ENCODE data around the gene ST6GALNAC3.

Gene ST6GALNAC3

GRCh38 chr1:76354236-76354635 lies 279.7 kb downstream of the ST6GALNAC3 start:
- no peak for TF ChIP-seq ZNF362 (tag by site-specific recombination; IDR thresholded peaks at IDR 0.05)
- TF ChIP-seq MZF1 (tag by site-specific recombination; IDR thresholded peaks at IDR 0.05; ENCODE audit: borderline replicate concordance) = no peak
- no peak for TF ChIP-seq ZNF175 (tag by site-specific recombination; IDR thresholded peaks at IDR 0.05)
- no peak for TF ChIP-seq ZNF350 (tag by site-specific recombination; IDR thresholded peaks at IDR 0.05)
- no peak for TF ChIP-seq ZNF138 (tag by site-specific recombination; IDR thresholded peaks at IDR 0.05; ENCODE audit: borderline replicate concordance)
- no peak for TF ChIP-seq ZNF544 (tag by site-specific recombination; IDR thresholded peaks at IDR 0.05)
- peak; percentile 58; the same call in 1 of the 2 replicates for TF ChIP-seq REST (tag by site-specific recombination; IDR thresholded peaks at IDR 0.05)
- no peak for TF ChIP-seq ZNF302 (tag by site-specific recombination; IDR thresholded peaks at IDR 0.05; ENCODE audit: low read depth)
- no peak overlapping the region for H3K27ac ChIP-seq (ENCODE audit: extremely low read depth, low read depth, low read length)
- ChIA-PET POLR2A (no interaction called here), CTCF (no interaction called here)
- no peak overlapping the region for H3K4me3 ChIP-seq (ENCODE audit: low read depth, low read length)
- peaks cover 7% of the 10 kb centered on the region for H3K4me1 ChIP-seq (ENCODE audit: control insufficient read depth, insufficient read depth, low read length)
- no peaks in the 10 kb centered on the region for H3K36me3 ChIP-seq (ENCODE audit: control insufficient read depth in 2 of 2, insufficient read depth in 1 of 2, low read length in 2 of 2)
- no peaks in the 10 kb centered on the region for H3K9me3 ChIP-seq (ENCODE audit: control insufficient read depth, insufficient read depth, low read depth, low read length)

- POLR2A ChIA-PET = no interaction called here
- Histone ChIP-seq H3K4me3 (ENCODE audit: low read depth, low read length) (no peak overlapping the region), H3K4me1 (ENCODE audit: control insufficient read depth, insufficient read depth, low read length) (no peaks in the 10 kb centered on the region), H3K27ac (ENCODE audit: extremely low read depth, low read depth, low read length) (no peak overlapping the region), H3K9me3 (ENCODE audit: control insufficient read depth, insufficient read depth, low read depth, low read length) (no peaks in the 10 kb centered on the region), H3K36me3 (ENCODE audit: control insufficient read depth in 2 of 2, insufficient read depth in 1 of 2, low read length in 2 of 2) (no peaks in the 10 kb centered on the region)
- TF ChIP-seq ZFP69B (tag by site-specific recombination; IDR thresholded peaks at IDR 0.05) = no peak
- TF ChIP-seq TSHZ1 (tag by site-specific recombination; IDR thresholded peaks at IDR 0.05; ENCODE audit: borderline replicate concordance) = no peak
- TF ChIP-seq ZNF354C (tag by site-specific recombination; IDR thresholded peaks at IDR 0.05; ENCODE audit: borderline replicate concordance, low read depth) = no peak
- no peak for TF ChIP-seq ZNF792 (tag by site-specific recombination; IDR thresholded peaks at IDR 0.05)
- no peak for TF ChIP-seq ZNF555 (tag by site-specific recombination; conservative IDR thresholded peaks at IDR 0.05)
- TF ChIP-seq ZNF610 (tag by site-specific recombination; IDR thresholded peaks at IDR 0.05; ENCODE audit: borderline replicate concordance) = no peak
- no peak for TF ChIP-seq ZNF426 (tag by site-specific recombination; IDR thresholded peaks at IDR 0.05)
- CTCF ChIA-PET = no interaction called here
Observed at GRCh38 chr1:76366726-76367125, 292.2 kb downstream of the ST6GALNAC3 start.

Data from HEK293 (cell line).